Epithelial cell of proximal tubule (primary cell): Measurements from ENCODE around the gene ANP32E. TPM values are rescaled to one million over a fixed set of nuclear protein-coding genes. Genes with fewer than 3 reads are reported as not detected.
A peak's percentile ranks its signal among the peaks of the same experiment; 100 is the strongest.

ENCODE experiments used
- DNase-seq: peaks from one replicate; pipeline ENCODE4 v3.0.0-alpha.2; 2011; ENCODE audit warnings: low read depth
- H3K4me3 ChIP-seq: 2 replicates; pipeline ENCODE4 v1.5.1; 2011; ENCODE audit warnings: low read depth, mild to moderate bottlenecking, low read length
- CTCF ChIP-seq: conservative IDR thresholded peaks from 2 replicates; pipeline ENCODE4 v1.5.1; 2012; ENCODE audit warnings: low read depth, mild to moderate bottlenecking, low read length
- total RNA-seq: library from RNA; depleted of rRNA; stranded (reverse); fragments of >200 nt; gene quantifications from 2 replicates; pipeline ENCODE4 v1.2.3, GENCODE V29; 2015

ANP32E gene
- total RNA-seq = 42.2 and 55.3 TPM in 2 replicates

- DNase-seq = peak; percentile 98
- H3K4me3 ChIP-seq = peak within 1 kb of the TSS; percentile 76
- peak; percentile 8 for TF ChIP-seq CTCF
These were observed at the start of gene ANP32E for GRCh38 chr1:150235852-150236613. TSS of gene ANP32E (minus strand) at chr1:150236112. CDS start at chr1:150235786, 326 bp downstream.

GRCh38 chr1:150283260-150283659 is 47.3 kb upstream of the ANP32E start:
- no peak for DNase-seq
- H3K4me3 ChIP-seq = peak overlapping the region; percentile 93
- TF ChIP-seq CTCF = no peak

GRCh38 chr1:150282558-150282958 is 46.6 kb upstream of the ANP32E start:
- peak overlapping the region; percentile 93 for H3K4me3 ChIP-seq
- no peak for DNase-seq
- no peak for TF ChIP-seq CTCF

GRCh38 chr1:150281758-150282557 is 46.0 kb upstream of the ANP32E start, which contains the start of gene CIART:
TSS of gene CIART (plus strand) at chr1:150282554. CDS start at chr1:150283268, 714 bp downstream.
- peak within 1 kb of the TSS; percentile 93 for H3K4me3 ChIP-seq
- no peak for TF ChIP-seq CTCF
- peak; percentile 97 for DNase-seq

- H3K4me3 ChIP-seq = peak overlapping the region; percentile 93
- TF ChIP-seq CTCF = peak; percentile 79
- peak; percentile 27 for DNase-seq
These were observed 45.4 kb upstream of the ANP32E start for GRCh38 chr1:150281221-150281757.

- TF ChIP-seq CTCF = no peak
These were observed 44.3 kb upstream of the ANP32E start for GRCh38 chr1:150280138-150280707.

More at GRCh38 chr1:150280138-150280707, 44.3 kb upstream of the ANP32E start:
- H3K4me3 ChIP-seq = no peak overlapping the region
- DNase-seq = no peak
